GM18520 (cell line): ENCODE measurements around the gene SYCE3.
A peak's percentile ranks its signal among the peaks of the same experiment; 100 is the strongest.
"Not testable (repeated sequence)": the region's sequence is repeated elsewhere in the genome, so short reads cannot be mapped to it uniquely, and the experiment has no call there.

Experiments used
- ATAC-seq: cut with Tn5 transposase; IDR thresholded peaks from one replicate; pipeline ENCODE4 v1.9.1; 2021; ENCODE audit not compliant: unreplicated experiment

The SYCE3 gene, protein sequence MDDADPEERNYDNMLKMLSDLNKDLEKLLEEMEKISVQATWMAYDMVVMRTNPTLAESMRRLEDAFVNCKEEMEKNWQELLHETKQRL

DNA sequence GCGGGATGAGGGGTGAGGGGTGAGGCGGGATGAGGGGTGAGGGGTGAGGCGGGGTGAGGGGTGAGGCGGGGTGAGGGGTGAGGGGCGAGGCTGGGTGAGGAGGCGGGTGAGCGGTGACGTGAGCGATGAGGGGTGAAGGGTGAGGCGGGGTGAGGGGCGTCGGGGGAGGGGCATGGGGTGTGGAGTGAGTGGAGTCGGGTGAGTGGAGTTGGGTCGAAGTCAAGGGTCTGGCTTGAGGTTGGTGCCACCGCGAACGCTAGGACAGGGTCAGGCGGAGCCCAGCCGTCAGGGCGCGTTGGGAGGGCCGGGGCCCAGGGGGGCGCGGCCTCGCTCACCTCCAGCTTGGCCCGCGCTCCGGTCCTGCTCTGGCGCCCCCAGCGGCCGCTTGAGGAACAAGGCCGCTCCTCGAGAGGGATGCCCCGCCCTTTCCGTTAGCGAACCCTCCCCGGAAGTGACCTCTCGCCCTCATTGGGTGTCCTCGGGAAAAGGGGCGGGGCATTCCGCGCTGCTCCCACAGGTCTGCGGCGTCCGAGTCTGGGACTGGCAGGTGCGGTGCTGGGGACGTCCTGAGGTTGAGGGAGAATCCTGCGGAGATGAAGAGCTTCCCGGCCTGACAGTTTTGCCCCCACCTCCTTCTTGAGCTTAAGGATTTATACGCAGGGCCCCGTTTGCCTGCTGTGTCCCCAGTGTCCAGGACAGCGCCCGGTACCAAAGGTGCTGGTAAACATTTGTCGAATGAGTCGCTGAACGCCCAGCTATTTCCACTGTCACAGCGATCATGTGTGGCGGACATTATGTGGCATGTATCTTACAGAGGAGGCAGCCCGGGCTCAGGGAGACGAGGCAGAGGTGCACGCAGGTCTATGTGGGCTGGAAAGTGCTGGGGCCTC is at the start of gene SYCE3:
Gene SYCE3, minus strand, starts transcription at position 397 of the 890 bp plus-strand sequence. CDS start 6,514 bp downstream, outside the sequence.
- ATAC-seq, result peak; percentile 72

DNA sequence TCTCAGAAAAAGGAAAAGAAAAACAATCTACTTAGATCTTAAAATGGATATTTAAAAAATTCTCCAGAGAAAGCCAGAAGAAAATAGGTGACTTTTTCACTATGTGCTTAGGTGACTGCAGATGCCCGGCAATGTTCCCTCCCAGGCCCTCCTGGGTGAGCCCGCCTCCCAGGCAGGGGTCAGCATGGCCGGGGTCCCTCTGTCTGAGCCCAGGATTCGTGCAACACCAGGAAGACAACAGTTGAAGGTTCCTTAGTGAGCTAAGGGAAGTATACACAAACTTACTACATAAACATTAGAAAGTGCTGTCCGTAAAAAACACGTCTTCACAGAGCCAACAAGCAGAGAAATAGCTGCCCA is 49.4 kb upstream of the SYCE3 start:
- no peak for ATAC-seq

DNA sequence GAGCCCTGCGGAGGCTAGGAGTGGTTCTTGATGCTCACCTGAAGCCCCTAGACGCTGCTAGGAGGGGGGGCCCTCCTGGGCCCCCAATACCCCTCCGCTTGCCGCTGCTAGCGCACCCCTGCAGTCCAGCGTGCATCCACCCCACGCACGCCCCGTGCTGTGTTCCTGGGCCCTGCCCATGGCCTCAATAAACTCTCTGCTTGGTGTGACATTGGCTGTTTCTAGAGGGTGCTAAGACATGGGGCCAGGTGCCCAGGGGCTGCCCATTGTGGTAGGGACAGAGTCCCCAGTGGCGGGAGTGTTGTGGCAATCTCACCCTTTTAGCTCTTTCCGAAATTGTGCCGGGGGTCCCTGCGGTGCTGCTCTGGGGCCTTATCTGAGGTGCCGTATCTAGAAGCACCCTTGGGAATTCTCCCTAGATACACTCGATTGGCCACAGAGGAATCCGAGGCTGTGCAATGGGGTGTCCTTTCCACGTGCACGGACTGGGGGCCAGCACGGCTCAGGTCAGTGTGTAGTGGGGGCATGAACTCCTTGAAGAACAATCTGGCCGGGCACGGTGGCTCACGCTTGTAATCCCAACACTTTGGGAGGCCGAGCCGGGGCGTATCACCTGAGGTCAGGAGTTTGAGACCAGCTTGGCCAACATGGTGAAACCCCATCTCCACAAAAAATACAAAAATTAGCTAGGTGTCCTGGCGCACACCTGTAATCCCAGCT is 48.8 kb upstream of the SYCE3 start:
- no peak for ATAC-seq

GRCh38 chr22:50610581-50610980 is 47.9 kb upstream of the SYCE3 start:
- no peak for ATAC-seq

GRCh38 chr22:50610041-50610451 is 47.3 kb upstream of the SYCE3 start:
- no peak for ATAC-seq

DNA sequence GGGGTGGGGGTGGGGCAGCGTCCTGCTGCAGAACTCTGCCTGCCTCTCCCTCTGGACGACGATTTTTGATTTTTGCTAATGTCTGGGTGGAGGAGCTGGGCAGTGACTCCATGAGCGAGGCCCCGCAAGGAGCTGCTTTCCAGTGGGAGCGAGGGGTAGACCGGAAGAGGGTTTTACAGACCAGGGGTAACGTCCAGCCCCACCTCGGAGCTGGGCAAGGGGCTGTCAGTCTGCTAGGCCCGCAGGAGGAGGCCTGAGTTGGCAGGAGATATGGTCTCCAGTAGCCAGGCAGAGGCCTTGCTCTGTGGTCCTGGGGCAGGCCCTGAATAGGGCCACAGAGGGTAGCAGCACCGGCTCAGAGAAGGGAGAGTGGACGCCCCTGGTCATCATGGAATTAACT is 46.9 kb upstream of the SYCE3 start:
- ATAC-seq, result no peak

DNA sequence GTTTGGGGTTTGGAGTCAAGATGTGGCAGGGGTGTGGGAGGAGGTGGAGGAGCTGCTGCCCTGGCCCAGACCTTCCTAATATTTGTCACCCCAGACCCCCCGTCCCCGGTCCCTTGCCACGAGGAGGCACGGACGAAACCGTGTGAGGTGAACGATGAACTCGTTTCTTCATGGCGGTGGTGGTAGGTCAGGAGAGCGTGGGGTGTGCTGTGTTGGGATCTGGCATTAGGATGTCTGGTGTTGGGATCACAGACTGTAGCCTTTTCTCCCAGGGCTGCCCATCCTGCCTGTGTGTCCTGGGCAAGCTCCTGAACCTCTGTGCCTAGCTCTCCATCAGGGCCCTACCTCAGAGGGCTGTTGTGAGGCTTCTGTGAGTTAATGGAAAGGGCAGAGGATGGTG is 46.3 kb upstream of the SYCE3 start:
- ATAC-seq, result no peak

DNA sequence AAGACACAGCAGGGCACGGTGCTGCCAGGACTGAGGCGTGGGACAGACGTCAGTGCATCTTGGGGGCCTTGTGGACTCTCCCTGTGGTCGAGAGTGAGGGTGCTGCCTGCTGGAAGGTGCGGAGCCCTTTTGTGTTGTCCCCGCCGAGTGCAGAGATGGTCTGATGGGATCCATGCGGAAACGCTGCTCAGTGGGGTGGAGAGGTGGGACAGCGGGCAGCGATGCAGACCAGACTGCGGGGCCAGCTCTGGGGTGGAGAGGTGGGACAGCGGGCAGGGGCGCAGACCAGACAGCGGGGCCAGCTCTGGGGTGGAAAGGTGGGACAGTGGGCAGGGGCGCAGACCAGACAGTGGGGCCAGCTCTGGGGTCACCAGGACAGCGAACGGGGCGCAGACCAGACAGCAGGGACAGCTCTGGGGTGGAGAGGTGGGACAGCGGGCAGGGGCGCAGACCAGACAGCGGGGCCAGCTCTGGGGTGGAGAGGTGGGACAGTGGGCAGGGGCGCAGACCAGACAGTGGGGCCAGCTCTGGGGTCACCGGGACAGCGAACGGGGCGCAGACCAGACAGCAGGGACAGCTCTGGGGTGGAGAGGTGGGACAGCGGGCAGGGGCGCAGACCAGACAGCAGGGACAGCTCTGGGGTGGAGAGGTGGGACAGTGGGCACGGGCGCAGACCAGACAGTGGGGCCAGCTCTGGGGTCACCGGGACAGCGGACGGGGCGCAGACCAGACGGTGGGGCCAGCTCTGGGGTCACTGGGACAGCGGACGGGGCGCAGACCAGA is 45.5 kb upstream of the SYCE3 start:
- not testable (repeated sequence) for ATAC-seq

- no peak for ATAC-seq
Observed at GRCh38 chr22:50607659-50608020, 44.9 kb upstream of the SYCE3 start.

- no peak for ATAC-seq
Observed at GRCh38 chr22:50606946-50607658, 44.4 kb upstream of the SYCE3 start.

GRCh38 chr22:50606165-50606945 is 43.6 kb upstream of the SYCE3 start:
- no peak for ATAC-seq

DNA sequence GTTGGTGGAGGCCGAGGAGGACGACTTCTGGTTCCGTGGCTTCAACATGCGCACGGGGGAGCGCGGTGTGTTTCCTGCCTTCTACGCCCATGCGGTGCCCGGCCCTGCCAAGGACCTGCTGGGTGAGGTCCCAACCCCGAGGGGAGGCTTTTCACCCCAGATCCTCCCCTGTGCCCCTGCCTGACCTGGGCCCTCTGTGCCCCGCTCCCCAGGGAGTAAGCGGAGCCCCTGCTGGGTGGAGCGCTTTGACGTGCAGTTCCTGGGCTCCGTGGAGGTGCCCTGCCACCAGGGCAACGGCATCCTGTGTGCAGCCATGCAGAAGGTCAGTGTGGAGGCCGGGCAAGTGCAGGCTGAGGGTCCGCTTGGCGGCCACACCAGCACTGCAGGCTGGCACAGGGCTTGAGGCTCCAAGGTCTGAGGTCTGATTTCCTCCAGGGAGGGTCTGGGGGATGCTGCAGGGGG is 42.9 kb upstream of the SYCE3 start:
- no peak for ATAC-seq

- no peak for ATAC-seq
Observed at GRCh38 chr22:50605002-50605612, 42.4 kb upstream of the SYCE3 start.

GRCh38 chr22:50604256-50605001 is 41.7 kb upstream of the SYCE3 start:
- ATAC-seq, result no peak

- ATAC-seq, result no peak
Observed at GRCh38 chr22:50603511-50604255, 41.0 kb upstream of the SYCE3 start.

- no peak for ATAC-seq
Observed at GRCh38 chr22:50602338-50602700, 39.6 kb upstream of the SYCE3 start.

- no peak for ATAC-seq
Observed at GRCh38 chr22:50601669-50602337, 39.1 kb upstream of the SYCE3 start.
